Suprapubic skin (tissue), 3 donors: ENCODE results near the gene NHLRC4.

Source experiments
- EP300 ChIP-seq: sonication (generic); formaldehyde crosslinking; IDR thresholded peaks from one replicate; pipeline ENCODE4 v1.6.1; 2017; ENCODE audit warnings: antibody characterized with exemption
- TF ChIP-seq, protein P1 (sequence below), 2 donors: fragments of 200-600 bp in 1 of 2; fragments of 450-650 bp in 1 of 2; sonication (generic) in 1 of 2; IDR thresholded peaks; one replicate each; pipeline ENCODE4 v1.5.1; 2016 to 2019; ENCODE audit warnings: antibody characterized with exemption in 2 of 2, mild to moderate bottlenecking in 1 of 2, moderate library complexity in 1 of 2

DNA sequence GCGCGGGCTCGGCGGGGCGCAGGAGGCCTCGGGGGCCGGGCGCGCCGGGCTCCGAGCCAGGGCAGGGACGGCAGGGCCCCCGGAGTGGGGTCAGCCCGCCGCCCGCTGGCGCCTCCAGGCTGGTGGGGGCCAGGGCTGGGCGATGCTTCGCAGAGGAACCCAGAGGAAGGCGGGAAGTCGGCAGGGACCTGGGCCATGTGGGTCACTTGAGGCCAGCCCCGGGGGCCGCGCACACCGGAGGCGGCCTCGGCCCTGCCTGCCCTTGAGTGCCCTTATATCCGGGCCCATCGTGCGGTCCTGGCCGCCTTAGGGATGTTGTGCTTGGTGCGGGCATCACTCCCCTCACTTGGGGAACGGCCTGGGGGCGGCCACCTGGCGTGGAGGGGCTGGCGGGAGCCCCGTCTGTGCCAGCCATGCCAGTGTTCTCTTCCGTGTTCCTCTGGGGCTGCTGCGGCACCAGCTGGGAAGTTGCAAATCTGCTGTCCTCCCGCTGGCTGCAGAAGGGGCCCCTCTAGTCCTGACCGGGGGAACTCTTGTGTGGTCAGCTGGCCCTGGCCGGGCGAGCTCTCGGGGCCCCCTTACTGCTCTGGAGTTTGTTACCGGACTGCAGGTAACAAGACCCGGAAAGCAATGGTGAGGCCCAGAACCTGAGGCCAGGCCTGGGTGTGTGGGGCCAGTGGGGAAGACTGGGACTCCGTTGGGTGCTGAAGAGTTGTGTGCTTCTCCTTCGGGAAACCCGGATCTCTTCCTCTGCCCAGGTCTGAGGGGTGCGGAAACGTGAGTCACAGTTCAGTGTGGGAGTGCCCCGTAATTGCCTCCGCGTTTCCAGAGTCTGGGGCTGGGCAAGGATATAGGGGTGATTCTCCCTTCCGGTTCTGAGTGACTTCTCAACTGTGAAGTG lies 38.4 kb upstream of the NHLRC4 start:
- TF ChIP-seq, protein P1, sequence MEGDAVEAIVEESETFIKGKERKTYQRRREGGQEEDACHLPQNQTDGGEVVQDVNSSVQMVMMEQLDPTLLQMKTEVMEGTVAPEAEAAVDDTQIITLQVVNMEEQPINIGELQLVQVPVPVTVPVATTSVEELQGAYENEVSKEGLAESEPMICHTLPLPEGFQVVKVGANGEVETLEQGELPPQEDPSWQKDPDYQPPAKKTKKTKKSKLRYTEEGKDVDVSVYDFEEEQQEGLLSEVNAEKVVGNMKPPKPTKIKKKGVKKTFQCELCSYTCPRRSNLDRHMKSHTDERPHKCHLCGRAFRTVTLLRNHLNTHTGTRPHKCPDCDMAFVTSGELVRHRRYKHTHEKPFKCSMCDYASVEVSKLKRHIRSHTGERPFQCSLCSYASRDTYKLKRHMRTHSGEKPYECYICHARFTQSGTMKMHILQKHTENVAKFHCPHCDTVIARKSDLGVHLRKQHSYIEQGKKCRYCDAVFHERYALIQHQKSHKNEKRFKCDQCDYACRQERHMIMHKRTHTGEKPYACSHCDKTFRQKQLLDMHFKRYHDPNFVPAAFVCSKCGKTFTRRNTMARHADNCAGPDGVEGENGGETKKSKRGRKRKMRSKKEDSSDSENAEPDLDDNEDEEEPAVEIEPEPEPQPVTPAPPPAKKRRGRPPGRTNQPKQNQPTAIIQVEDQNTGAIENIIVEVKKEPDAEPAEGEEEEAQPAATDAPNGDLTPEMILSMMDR (IDR thresholded peaks at IDR 0.05), result no peak
- TF ChIP-seq EP300, result no peak
